ENCODE results near the gene KCTD12.

The KCTD12 gene

GRCh38 chr13:76860706-76861105 lies 25.5 kb downstream of the KCTD12 start:
- no peak for FAIRE-seq
- no peak for DNase-seq (ENCODE audit: low spot score)

- DNase-seq (ENCODE audit: low spot score) (no peak), FAIRE-seq (no peak)
These were observed 31.3 kb downstream of the KCTD12 start for GRCh38 chr13:76854894-76855293.

GRCh38 chr13:76853921-76854608 lies 32.1 kb downstream of the KCTD12 start:
- DNase-seq (ENCODE audit: low spot score) (no peak), FAIRE-seq (no peak)

- DNase-seq (ENCODE audit: low spot score) (no peak), FAIRE-seq (no peak)
These were observed 32.7 kb downstream of the KCTD12 start for GRCh38 chr13:76853481-76853880.

GRCh38 chr13:76852986-76853385 lies 33.2 kb downstream of the KCTD12 start:
- DNase-seq (ENCODE audit: low spot score) (peak; percentile 31), FAIRE-seq (no peak)

- no peak for FAIRE-seq
- DNase-seq (ENCODE audit: low spot score): no peak
These were observed 34.2 kb downstream of the KCTD12 start for GRCh38 chr13:76851961-76852360.

- FAIRE-seq: no peak
These were observed 36.7 kb downstream of the KCTD12 start for GRCh38 chr13:76849493-76849892.

GRCh38 chr13:76848596-76848995 lies 37.6 kb downstream of the KCTD12 start:
- DNase-seq (ENCODE audit: low spot score): no peak
- no peak for FAIRE-seq

More at GRCh38 chr13:76849493-76849892, 36.7 kb downstream of the KCTD12 start:
- no peak for DNase-seq (ENCODE audit: low spot score)

- FAIRE-seq: no peak
These were observed 39.8 kb downstream of the KCTD12 start for GRCh38 chr13:76846363-76846762.

GRCh38 chr13:76845865-76846264 lies 40.3 kb downstream of the KCTD12 start:
- DNase-seq (ENCODE audit: low spot score) (no peak), FAIRE-seq (no peak)

More at GRCh38 chr13:76846363-76846762, 39.8 kb downstream of the KCTD12 start:
- DNase-seq (ENCODE audit: low spot score): no peak

GRCh38 chr13:76845367-76845766 lies 40.8 kb downstream of the KCTD12 start:
- DNase-seq (ENCODE audit: low spot score) (no peak), FAIRE-seq (no peak)

GRCh38 chr13:76837801-76838200 lies 48.4 kb downstream of the KCTD12 start:
- FAIRE-seq (no peak), DNase-seq (ENCODE audit: low spot score) (no peak)

GRCh38 chr13:76836311-76836710 lies 49.9 kb downstream of the KCTD12 start:
- no peak for FAIRE-seq
- DNase-seq (ENCODE audit: low spot score): no peak

GRCh38 chr13:76833441-76833954 lies 52.7 kb downstream of the KCTD12 start:
- FAIRE-seq (no peak), DNase-seq (ENCODE audit: low spot score) (no peak)

GRCh38 chr13:76832258-76832988 lies 53.8 kb downstream of the KCTD12 start:
- no peak for FAIRE-seq
- no peak for DNase-seq (ENCODE audit: low spot score)

GRCh38 chr13:76830805-76831204 lies 55.4 kb downstream of the KCTD12 start:
- DNase-seq (ENCODE audit: low spot score) (no peak), FAIRE-seq (no peak)
